ENCODE measurements around the gene CACNA1C.

DNA sequence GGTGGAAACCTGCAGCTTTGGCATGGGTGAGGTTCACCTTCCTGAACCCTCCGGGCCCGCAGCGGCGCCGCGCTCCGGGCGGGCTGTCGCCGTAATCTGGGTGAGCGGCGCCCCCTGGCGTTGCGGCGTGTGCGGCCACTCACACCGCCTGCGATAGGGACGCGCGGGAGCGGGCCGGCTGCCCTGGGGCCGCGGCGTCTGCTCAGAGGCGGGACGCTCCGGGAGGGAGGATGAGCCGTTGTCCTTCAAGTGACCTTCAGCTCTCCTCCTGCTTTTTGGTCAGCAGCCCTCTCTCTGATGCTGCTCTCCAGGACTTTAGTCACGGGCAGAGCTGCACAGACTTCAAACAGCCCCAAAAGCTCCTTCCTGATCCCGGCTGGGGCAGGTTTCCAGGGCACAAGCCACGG, 530.3 kb downstream of the CACNA1C start:
- no peak for TF ChIP-seq POLR2A (IDR thresholded peaks at IDR 0.05)
- TF ChIP-seq, protein P1, sequence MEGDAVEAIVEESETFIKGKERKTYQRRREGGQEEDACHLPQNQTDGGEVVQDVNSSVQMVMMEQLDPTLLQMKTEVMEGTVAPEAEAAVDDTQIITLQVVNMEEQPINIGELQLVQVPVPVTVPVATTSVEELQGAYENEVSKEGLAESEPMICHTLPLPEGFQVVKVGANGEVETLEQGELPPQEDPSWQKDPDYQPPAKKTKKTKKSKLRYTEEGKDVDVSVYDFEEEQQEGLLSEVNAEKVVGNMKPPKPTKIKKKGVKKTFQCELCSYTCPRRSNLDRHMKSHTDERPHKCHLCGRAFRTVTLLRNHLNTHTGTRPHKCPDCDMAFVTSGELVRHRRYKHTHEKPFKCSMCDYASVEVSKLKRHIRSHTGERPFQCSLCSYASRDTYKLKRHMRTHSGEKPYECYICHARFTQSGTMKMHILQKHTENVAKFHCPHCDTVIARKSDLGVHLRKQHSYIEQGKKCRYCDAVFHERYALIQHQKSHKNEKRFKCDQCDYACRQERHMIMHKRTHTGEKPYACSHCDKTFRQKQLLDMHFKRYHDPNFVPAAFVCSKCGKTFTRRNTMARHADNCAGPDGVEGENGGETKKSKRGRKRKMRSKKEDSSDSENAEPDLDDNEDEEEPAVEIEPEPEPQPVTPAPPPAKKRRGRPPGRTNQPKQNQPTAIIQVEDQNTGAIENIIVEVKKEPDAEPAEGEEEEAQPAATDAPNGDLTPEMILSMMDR (IDR thresholded peaks at IDR 0.05), result peak in 1 of 3 donors; percentile 43
